Measurements from ENCODE around the gene CELF5.

Gene CELF5

GRCh38 chr19:3343619-3344502, 119.4 kb downstream of the CELF5 start:
- Mint-ChIP-seq H3K4me1 (peaks cover under 1% of the 10 kb centered on the region), H3K9me3 (no peaks in the 10 kb centered on the region), H3K4me3 (peak overlapping the region; percentile 36), H3K27me3 (no peaks in the 10 kb centered on the region), H3K36me3 (ENCODE audit: low read depth) (no peaks in the 10 kb centered on the region), H3K27ac (no peak overlapping the region)
- ATAC-seq (peak; percentile 78), DNase-seq (peak; percentile 58)

GRCh38 chr19:3344608-3345598, 120.4 kb downstream of the CELF5 start:
- H3K27ac Mint-ChIP-seq = no peak overlapping the region

GRCh38 chr19:3345850-3346460, 121.5 kb downstream of the CELF5 start:
- DNase-seq (no peak), ATAC-seq (no peak)
- Mint-ChIP-seq H3K4me3 (no peak overlapping the region), H3K27me3 (no peaks in the 10 kb centered on the region), H3K9me3 (no peaks in the 10 kb centered on the region), H3K4me1 (no peaks in the 10 kb centered on the region), H3K36me3 (ENCODE audit: low read depth) (no peaks in the 10 kb centered on the region), H3K27ac (no peak overlapping the region)

More at GRCh38 chr19:3344608-3345598, 120.4 kb downstream of the CELF5 start:
- DNase-seq = no peak
- Mint-ChIP-seq H3K27me3 (no peaks in the 10 kb centered on the region), H3K4me1 (no peaks in the 10 kb centered on the region), H3K36me3 (ENCODE audit: low read depth) (no peaks in the 10 kb centered on the region), H3K4me3 (no peak overlapping the region), H3K9me3 (no peaks in the 10 kb centered on the region)
- ATAC-seq = no peak

Measured in activated naive CD8-positive, alpha-beta T cell treated with anti-CD3 and anti-CD28 coated beads, Interleukin-2, amount 50 U/mL, for 24 hours (primary cell).